Activated naive CD4-positive, alpha-beta T cell treated with anti-CD3 and anti-CD28 coated beads, Interleukin-2, amount 50 U/mL, for 24 hours (primary cell): ENCODE data around the gene KCTD19.
A peak's percentile ranks its signal among the peaks of the same experiment; 100 is the strongest.

Experiments
- H3K27ac Mint-ChIP-seq: one replicate; pipeline ENCODE4 v1.8.0; 2021; ENCODE audit warnings: mild to moderate bottlenecking, mixed read lengths
- H3K27me3 Mint-ChIP-seq: one replicate; pipeline ENCODE4 v1.8.0; 2021; ENCODE audit warnings: mixed read lengths
- H3K36me3 Mint-ChIP-seq: one replicate; pipeline ENCODE4 v1.8.0; 2021; ENCODE audit warnings: mixed read lengths
- H3K4me1 Mint-ChIP-seq: one replicate; pipeline ENCODE4 v1.8.0; 2021; ENCODE audit warnings: mixed read lengths
- H3K4me3 Mint-ChIP-seq: one replicate; pipeline ENCODE4 v1.8.0; 2021; ENCODE audit warnings: mild to moderate bottlenecking, mixed read lengths
- H3K9me3 Mint-ChIP-seq: one replicate; pipeline ENCODE4 v1.8.0; 2021; ENCODE audit warnings: mixed read lengths

KCTD19 gene

DNA sequence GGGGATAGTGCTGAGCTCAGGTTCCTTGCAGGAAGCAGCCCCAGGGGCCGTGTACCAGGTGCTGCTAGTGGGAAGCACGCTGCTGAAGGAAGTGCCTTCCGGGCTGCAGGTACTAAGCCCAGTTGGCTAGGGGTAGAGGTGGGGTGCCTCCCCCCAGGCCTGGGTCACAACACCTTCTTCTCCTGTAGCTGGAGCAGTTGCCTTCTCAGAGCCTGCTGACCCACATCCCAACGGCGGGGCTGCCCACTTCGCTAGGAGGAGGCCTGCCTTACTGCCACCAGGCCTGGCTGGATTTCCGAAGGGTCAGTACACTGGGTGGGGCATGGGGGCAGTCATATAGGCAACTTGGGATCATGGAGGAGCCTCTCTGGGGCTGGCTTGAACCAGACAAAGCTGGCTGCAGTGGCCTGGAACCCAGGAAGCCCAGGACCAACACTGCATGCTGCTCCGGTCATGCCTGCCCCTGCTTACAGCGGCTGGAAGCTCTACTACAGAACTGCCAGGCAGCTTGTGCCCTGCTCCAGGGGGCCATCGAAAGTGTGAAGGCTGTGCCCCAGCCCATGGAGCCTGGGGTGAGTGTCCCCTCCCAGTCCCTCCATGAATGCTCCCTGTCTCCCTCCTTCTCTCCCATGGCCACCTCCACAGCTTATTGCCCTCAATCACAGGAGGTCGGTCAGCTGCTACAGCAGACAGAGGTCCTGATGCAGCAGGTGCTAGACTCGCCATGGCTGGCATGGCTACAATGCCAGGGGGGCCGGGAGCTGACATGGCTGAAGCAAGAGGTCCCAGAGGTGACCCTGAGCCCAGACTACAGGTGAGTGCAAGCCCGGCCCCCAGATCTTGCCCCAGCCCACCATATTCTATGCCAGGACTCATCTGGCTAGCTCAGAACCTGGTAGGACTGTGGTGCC lies 44.8 kb downstream of the KCTD19 start:
- H3K4me3 Mint-ChIP-seq = no peak overlapping the region
- H3K9me3 Mint-ChIP-seq = no peaks in the 10 kb centered on the region
- H3K4me1 Mint-ChIP-seq = peaks cover 5% of the 10 kb centered on the region
- H3K36me3 Mint-ChIP-seq = peaks cover 2% of the 10 kb centered on the region
- H3K27ac Mint-ChIP-seq = no peak overlapping the region
- H3K27me3 Mint-ChIP-seq = no peaks in the 10 kb centered on the region

DNA sequence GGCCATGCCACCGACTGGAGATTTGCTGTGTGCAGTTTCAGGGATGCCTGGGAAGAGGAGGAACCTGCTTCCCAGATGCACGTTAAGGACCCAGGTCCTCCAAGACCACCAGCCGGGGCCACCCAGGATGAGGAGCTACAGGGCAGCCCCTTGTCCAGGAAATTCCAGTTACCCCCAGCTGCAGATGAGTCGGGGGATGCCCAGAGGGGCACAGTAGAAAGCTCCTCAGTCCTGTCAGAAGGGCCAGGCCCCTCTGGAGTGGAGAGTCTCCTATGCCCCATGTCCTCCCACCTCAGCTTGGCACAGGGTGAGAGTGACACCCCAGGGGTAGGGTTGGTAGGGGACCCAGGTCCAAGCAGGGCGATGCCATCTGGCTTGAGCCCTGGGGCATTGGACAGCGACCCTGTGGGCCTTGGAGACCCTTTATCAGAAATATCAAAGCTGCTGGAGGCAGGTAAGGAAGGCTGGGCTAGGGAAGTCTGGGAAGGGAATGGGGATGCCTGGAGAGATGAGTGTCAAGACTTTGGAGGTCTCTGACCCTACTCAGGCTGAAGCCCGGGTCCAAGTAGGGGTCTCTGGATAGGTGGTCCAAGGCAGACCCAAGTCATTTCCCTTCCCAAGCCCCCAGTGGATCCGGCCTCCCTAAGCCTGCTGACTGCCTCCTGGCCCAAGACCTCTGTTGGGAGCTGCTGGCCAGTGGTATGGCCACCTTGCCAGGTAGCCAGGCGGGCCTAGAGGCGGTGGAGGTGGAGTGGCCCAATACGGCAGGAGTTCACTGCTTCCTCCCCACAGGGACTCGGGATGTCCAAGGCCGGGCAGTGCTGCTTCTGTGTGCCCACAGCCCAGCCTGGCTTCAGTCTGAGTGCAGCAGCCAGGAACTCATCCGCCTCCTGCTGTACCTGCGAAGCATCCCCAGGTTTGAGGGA lies 46.2 kb downstream of the KCTD19 start:
- H3K4me3 Mint-ChIP-seq = peak overlapping the region; percentile 73

DNA sequence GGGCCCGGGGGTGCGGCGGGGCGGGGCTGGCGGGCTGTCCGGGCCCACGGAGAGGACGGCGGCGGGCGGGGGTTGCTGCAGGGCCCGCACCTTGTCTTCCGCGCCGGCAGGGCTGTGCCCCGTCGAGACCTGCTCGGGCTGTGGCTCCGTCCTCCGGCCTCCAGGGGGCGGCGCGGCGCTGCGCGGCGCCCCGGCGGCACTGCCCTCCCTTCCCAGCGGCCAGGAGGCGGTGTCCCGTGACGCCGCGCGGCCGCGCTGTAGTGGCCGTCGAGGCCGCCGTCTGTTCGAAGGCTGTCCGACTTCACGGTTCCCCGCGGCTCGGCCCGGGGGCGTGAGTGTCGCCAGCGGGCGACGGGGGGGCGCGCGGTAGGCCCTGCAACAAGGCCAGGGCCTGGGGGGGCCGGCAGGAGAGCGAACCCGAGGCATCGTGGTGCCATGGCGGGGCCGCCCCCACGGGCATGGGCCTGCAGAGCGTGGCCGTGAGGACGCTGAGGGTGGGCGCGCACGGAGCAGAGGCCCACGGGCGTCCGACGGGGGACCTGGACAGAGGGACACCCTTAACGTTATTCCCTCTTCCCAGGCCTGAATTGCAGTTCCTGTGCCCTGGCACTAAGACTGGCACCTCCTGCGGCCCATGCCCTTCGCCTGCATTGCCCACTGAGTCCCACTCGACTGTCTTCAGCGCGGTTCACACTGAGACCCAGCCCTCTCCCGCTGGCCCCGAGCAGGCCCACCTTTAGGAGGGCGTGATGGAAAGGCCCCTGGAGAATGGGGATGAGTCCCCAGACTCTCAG lies 47.0 kb downstream of the KCTD19 start, which contains the start of gene PLEKHG4:
PLEKHG4 (plus strand) TSS at position 237 of the 794 bp plus-strand sequence; CDS start at position 750, 513 bp downstream.
- H3K27me3 Mint-ChIP-seq = no peaks in the 10 kb centered on the region
- peaks cover 13% of the 10 kb centered on the region for H3K4me1 Mint-ChIP-seq
- H3K27ac Mint-ChIP-seq = peak within 1 kb of the TSS; percentile 88
- H3K9me3 Mint-ChIP-seq = no peaks in the 10 kb centered on the region
- peaks cover 4% of the 10 kb centered on the region for H3K36me3 Mint-ChIP-seq
- peak within 1 kb of the TSS; percentile 92 for H3K4me3 Mint-ChIP-seq

More for the DNA sequence above, 46.2 kb downstream of the KCTD19 start:
- peaks cover 4% of the 10 kb centered on the region for H3K36me3 Mint-ChIP-seq
- H3K4me1 Mint-ChIP-seq = peaks cover 11% of the 10 kb centered on the region
- H3K27ac Mint-ChIP-seq = peak overlapping the region; percentile 46
- no peaks in the 10 kb centered on the region for H3K9me3 Mint-ChIP-seq
- H3K27me3 Mint-ChIP-seq = no peaks in the 10 kb centered on the region

DNA sequence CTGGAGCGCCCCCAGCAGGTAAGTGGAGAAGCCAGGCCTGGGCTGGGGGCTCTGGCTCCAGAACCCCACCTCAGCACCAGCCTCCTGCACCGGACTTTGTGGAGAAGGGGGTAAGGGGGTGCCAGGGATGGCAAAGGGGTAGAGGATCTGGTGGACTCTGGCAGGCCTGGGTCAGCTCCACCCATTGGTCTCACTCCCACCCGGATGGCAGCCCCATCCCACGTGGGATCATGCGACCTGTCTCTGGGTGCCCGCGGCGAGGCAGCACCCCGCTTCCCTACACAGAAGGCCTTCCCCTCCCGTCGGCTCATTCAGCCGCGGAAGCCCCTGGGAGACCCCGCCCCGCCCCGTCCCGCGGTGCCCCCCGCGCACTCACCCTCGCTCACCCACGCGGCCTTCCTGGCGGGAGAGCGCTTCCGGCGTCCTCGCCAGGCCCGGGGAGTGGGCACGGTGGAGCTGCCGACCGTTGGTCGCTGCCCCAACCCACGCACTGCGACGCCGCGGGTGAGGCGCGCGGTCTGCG lies 47.7 kb downstream of the KCTD19 start:
- Mint-ChIP-seq H3K27me3 (no peaks in the 10 kb centered on the region), H3K36me3 (peaks cover 4% of the 10 kb centered on the region), H3K9me3 (no peaks in the 10 kb centered on the region), H3K27ac (peak overlapping the region; percentile 88), H3K4me1 (peaks cover 13% of the 10 kb centered on the region), H3K4me3 (peak overlapping the region; percentile 92)

DNA sequence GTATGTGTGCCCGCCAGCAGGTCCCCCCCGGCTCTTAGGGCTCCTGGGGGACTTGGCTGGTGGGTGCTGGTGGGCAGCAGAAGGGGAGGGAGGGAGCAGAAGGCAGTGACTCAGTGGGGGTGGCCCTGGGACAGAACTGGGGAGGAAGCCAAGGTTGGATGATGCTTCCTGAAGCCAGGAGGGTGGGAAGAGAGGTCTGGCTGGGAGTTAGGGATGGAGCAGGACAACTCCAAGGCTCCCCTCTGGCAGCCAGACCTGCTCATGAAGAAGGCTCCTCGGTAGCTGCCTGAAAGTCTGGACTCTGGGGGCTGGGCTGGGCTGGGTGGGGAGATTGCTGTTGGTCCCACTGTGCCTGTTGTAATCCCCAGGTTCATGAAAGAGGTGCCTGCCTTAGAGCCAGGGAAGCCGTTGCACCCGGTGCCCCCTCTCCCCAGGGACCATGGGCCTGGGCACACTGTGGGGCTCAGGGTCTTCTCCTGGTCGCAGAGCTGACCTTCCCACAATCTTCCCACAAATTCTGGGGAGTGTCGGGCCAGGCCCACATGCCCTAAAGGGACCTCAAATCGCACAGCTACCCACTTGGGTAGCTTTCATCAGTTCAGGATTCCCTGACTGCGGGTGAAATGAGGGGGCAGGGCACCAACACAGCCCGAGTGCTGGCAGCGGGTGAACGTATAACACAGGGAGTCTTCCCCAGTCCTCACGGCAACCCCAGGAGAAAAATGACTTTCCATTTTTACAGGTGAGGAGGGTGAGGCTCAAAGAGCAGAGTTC lies 48.4 kb downstream of the KCTD19 start:
- Mint-ChIP-seq H3K4me3 (peak overlapping the region; percentile 92), H3K9me3 (no peaks in the 10 kb centered on the region), H3K27me3 (no peaks in the 10 kb centered on the region), H3K4me1 (peaks cover 13% of the 10 kb centered on the region), H3K27ac (peak overlapping the region; percentile 88), H3K36me3 (peaks cover 4% of the 10 kb centered on the region)

DNA sequence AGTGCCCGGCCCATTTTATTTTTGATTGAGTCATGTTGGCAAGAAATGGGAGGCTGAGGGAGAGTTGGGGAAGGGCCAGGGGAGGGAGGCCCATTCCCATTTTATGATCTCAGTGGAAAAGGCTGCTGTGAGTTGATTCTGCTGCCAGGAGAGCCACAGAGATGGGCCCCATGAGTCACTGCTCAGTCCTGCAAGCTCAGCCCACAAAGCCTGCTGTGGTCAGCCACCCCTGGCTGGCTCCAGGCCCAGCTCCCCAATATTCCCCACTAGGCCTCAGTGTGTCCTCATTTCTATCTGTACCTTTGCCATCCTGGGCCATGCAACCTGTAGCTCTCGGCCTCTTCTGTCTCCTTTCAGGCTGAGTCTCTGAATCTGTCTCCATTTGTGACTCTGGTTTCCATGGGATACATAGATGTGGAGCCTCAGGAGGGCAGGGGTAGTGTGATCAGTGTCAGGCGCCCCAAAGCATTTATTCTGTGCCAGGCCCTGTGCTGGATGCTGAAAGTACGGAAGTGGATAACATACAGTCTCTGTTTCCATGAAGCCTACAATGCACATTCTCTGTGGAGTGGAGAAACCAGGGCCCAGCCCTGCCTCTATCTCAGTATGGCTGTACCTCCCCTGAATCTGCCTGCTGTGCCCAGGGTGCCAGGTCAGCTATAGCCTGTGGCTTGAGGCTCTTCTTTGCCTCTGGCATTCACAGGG lies 49.1 kb downstream of the KCTD19 start:
- Mint-ChIP-seq H3K36me3 (peaks cover 3% of the 10 kb centered on the region), H3K4me1 (peaks cover 13% of the 10 kb centered on the region), H3K27me3 (no peaks in the 10 kb centered on the region), H3K4me3 (peak overlapping the region; percentile 67), H3K9me3 (no peaks in the 10 kb centered on the region), H3K27ac (peak overlapping the region; percentile 65)

DNA sequence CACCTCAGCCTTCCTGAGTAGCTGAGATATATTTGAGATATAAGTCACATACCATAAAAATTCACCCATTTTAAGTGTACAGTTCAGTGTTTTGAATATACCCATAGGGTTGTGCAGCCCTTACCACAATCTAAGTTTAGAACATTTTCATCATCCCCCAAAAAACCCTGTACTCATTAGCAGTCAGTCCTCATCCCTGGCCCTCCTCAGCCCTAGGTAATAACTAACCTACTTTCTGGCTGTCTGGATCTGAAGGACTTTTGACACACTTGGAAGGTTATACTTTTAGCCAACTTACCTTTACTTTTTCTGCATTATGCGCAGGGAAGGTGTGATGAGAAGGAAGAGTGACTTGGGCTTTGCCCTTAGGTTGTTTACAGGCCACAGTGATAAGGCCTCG lies 51.2 kb downstream of the KCTD19 start:
- H3K27ac Mint-ChIP-seq = no peak overlapping the region

DNA sequence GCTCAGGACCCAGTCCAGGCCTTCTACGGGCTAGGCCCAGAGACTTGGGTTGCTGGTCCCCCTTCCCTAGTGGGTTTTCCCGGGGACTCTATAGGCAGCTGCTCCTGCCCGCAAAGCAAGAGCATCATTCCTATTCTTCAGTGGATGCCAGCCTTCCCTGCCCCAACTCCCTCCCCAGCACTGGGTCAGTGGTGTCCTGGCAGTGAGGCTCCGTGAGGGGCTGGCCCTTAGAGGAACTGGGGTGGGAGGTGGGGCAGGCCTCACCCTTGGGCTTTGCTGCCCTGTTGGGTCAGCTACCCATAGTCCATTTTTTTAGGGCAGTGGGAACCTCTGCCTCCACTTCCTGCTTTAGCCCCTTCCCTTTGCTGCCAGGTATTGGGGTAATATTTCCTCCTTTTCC lies 55.1 kb downstream of the KCTD19 start:
- no peak overlapping the region for H3K27ac Mint-ChIP-seq
- H3K36me3 Mint-ChIP-seq = peaks cover under 1% of the 10 kb centered on the region

More for the DNA sequence above, 51.2 kb downstream of the KCTD19 start:
- Mint-ChIP-seq H3K9me3 (no peaks in the 10 kb centered on the region), H3K27me3 (no peaks in the 10 kb centered on the region), H3K4me1 (peaks cover 13% of the 10 kb centered on the region), H3K36me3 (peaks cover 3% of the 10 kb centered on the region), H3K4me3 (no peak overlapping the region)

DNA sequence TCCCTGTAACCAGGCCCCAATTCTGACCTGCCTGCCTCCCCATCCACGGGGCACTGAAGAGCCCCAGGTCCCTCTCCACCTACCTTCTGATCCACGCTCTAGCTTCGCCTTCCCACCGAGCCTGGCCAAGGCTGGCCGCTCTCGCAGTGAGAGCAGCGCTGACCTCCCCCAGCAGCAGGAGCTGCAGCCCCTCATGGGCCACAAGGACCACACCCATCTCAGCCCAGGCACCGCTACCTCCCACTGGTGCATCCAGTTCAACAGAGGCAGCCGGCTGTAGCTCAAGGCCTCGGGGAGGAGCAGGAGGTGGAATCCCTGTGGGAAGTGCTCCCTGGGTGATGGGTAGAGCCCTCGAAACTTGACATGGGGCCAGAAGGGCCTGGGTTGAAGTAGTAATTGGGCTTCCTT lies 55.6 kb downstream of the KCTD19 start:
- no peak overlapping the region for H3K4me3 Mint-ChIP-seq

More for the DNA sequence above, 55.1 kb downstream of the KCTD19 start:
- Mint-ChIP-seq H3K9me3 (no peaks in the 10 kb centered on the region), H3K27me3 (no peaks in the 10 kb centered on the region), H3K4me1 (peaks cover 5% of the 10 kb centered on the region), H3K4me3 (no peak overlapping the region)

DNA sequence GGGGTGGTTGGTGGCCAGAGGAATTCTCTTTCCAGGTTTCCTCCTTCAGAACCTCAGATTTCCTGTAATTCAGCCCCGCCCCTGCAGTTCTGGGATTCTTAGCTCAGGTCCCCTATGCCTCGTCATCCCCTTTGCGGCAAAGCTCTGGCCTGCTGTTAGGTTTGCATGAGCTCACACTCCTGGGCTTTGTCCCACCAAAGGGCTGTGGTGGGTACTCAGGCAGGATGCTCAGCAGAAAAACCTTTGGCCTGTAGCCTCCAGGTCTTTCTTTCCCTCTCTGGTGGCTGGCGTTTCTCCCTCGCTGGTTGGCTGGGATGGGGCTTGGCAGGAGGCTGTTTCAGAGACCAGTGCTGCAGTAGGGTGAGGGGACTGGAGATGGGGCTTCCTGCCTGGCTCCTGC lies 56.8 kb downstream of the KCTD19 start:
- H3K36me3 Mint-ChIP-seq = no peaks in the 10 kb centered on the region
- H3K4me1 Mint-ChIP-seq = no peaks in the 10 kb centered on the region
- no peak overlapping the region for H3K4me3 Mint-ChIP-seq
- H3K27ac Mint-ChIP-seq = no peak overlapping the region
- no peaks in the 10 kb centered on the region for H3K27me3 Mint-ChIP-seq
- H3K9me3 Mint-ChIP-seq = no peaks in the 10 kb centered on the region

More for the DNA sequence above, 55.6 kb downstream of the KCTD19 start:
- H3K27ac Mint-ChIP-seq = peak overlapping the region; percentile 72
- H3K27me3 Mint-ChIP-seq = no peaks in the 10 kb centered on the region
- H3K4me1 Mint-ChIP-seq = peaks cover 3% of the 10 kb centered on the region
- no peaks in the 10 kb centered on the region for H3K9me3 Mint-ChIP-seq
- H3K36me3 Mint-ChIP-seq = no peaks in the 10 kb centered on the region

DNA sequence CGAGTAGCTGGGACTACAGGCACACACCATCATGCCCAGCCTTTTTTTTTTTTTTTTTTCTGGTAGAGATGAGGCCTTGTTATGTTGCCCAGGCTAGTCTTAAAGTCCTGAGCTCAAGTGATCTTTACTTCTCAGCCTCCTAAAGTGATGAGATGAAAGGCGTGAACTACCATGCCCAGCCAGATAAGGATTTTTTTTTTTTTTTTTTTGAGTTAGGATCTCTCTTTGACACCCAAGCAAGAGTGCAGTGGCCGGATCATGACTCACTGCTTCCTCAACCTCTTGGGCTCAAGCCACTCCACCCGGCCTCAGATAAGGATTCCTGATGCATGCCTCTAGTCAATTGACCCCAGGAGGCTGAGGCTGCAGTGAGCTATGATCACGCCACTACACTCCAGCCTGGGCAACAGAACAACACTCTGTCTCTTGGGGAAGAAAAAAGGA lies 58.4 kb downstream of the KCTD19 start:
- H3K4me3 Mint-ChIP-seq = no peak overlapping the region
- no peaks in the 10 kb centered on the region for H3K9me3 Mint-ChIP-seq
- H3K4me1 Mint-ChIP-seq = no peaks in the 10 kb centered on the region
- H3K36me3 Mint-ChIP-seq = no peaks in the 10 kb centered on the region
- no peak overlapping the region for H3K27ac Mint-ChIP-seq
- peaks cover 3% of the 10 kb centered on the region for H3K27me3 Mint-ChIP-seq

DNA sequence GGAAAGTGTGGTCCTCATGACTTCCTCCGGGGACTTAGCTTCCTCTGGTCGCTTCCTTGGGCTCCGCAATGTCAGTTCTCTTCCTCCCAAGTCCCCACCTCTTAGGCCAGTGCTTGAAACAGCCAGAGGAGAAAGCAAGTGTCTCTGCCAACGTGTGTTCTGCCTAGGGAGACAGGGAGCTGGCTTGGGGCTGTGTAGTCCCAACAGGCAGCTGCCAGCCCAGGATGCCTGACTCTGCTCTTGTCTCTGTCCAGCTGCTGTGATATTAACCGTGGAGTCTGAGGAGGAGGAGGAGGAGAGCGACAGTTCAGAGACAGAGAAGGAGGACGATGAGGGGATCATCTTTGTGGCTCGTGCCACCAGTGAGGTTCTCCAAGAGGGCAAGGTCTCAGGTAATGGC lies 60.7 kb downstream of the KCTD19 start:
- H3K36me3 Mint-ChIP-seq = no peaks in the 10 kb centered on the region
- no peak overlapping the region for H3K27ac Mint-ChIP-seq
- H3K4me1 Mint-ChIP-seq = no peaks in the 10 kb centered on the region
- H3K4me3 Mint-ChIP-seq = no peak overlapping the region
- peaks cover 4% of the 10 kb centered on the region for H3K27me3 Mint-ChIP-seq
- no peaks in the 10 kb centered on the region for H3K9me3 Mint-ChIP-seq

DNA sequence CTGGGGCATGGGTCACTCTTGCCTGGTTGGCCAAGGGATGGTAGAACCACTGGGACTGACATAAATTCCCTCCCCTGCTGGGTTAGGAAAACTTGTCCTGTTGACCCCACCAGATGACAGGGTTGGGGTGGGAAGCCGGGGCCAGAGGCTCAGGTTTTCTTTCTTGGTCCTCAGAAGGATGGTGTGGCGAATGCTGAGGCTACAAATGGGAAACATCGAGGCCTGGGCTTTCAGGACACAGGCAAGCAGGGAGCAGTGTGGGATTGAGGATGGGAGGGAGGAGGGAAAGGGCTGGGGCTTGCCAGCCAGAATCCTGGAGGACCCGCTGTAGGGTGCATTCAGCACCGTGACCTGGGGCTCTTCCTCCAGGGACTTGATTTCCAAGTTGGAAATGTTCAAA lies 61.7 kb downstream of the KCTD19 start:
- no peak overlapping the region for H3K4me3 Mint-ChIP-seq
- H3K4me1 Mint-ChIP-seq = no peaks in the 10 kb centered on the region
- peaks cover 4% of the 10 kb centered on the region for H3K27me3 Mint-ChIP-seq
- H3K36me3 Mint-ChIP-seq = no peaks in the 10 kb centered on the region
- H3K27ac Mint-ChIP-seq = no peak overlapping the region
- no peaks in the 10 kb centered on the region for H3K9me3 Mint-ChIP-seq

DNA sequence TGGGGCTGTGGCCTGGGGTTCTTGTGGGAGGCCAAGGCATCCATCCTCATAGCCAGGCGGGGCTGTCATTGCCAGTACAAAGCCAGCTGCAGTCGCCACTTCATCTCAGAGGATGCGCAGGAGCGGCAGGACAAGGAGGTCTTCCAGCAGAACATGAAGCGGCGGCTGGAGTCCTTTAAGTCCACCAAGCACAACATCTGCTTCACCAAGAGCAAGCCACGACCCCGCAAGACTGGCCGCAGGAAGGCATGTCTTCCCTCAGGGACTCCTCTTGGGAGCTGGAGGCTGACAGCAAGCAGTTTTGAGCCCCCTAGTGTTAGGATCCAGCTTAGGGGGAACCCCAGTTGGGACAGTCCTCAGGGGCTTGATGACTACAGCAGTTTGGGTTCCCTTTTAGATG lies 62.3 kb downstream of the KCTD19 start:
- no peak overlapping the region for H3K4me3 Mint-ChIP-seq
- peaks cover 4% of the 10 kb centered on the region for H3K27me3 Mint-ChIP-seq
- H3K36me3 Mint-ChIP-seq = no peaks in the 10 kb centered on the region
- no peaks in the 10 kb centered on the region for H3K9me3 Mint-ChIP-seq
- H3K4me1 Mint-ChIP-seq = no peaks in the 10 kb centered on the region
- H3K27ac Mint-ChIP-seq = no peak overlapping the region
